ENCODE measurements around the gene MRGPRD. TPM values are rescaled to one million over a fixed set of nuclear protein-coding genes. Genes with fewer than 3 reads are reported as not detected.

MRGPRD gene
- total RNA-seq, 2 experiments from 2014 or later: not detected

DNA sequence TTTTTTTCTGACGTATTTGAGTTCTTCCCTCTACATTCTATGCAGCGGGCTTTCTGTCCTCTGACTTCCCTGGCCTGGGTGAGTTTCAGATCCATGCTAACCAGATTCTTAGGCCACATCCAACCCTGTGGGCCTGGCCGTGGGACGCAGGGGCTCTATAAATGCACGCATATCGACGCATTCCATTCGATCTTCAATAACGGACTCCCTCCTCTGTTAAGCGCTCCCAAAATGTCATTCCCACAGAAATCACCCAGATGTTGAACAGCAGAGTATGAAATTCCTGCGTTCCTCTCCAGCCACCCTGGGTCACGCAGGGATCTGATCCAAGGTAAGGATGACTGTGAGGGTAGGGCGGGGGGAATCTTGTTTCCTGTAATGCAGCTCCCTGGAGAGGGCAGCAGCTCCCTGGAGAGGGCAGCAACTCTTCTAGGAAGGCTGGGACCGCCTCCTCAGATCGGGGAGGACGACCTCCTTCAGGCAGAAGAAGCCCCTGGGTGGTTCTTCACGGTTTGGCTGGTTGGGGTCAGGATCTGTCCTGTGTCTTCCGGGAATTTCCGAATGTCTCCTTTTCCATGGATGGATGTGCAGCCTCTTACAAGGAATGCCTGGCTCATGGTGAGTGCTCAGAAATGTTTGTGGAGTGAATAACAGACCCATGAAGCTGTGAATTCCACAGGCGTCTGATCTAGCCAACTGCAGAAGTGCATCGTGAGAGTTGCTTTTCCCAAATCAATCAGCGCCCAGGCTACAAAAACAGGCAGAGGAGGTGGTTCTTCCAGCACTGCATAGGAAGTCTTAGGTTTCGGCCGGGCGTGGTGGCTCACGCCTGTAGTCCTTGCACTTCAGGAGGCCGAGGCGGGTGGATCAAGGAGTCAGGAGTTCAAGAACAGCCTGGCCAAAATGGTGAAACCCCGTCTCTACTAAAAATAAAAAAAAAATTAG, 12.2 kb downstream of the MRGPRD start:
- H3K9me2 ChIP-seq (ENCODE audit: insufficient read depth, low read length): no peaks in the 10 kb centered on the region
- ChIA-PET POLR2A (no interaction called here), CTCF (ENCODE audit: unreplicated experiment) (no interaction called here)
- DNase-seq (ENCODE audit: low spot score): no peak
- BruUV-seq (replicated peaks): no TSS peak
- H3K4me2 ChIP-seq (ENCODE audit: low read length): no peak overlapping the region
- no peak overlapping the region for H2AFZ ChIP-seq (ENCODE audit: low read length)
- no peak overlapping the region for H3K4me3 ChIP-seq (ENCODE audit: low read depth, low read length, poor library complexity, severe bottlenecking)
- no peaks in the 10 kb centered on the region for H4K20me1 ChIP-seq (ENCODE audit: insufficient read depth, low read length)
- TF ChIP-seq, protein P1, sequence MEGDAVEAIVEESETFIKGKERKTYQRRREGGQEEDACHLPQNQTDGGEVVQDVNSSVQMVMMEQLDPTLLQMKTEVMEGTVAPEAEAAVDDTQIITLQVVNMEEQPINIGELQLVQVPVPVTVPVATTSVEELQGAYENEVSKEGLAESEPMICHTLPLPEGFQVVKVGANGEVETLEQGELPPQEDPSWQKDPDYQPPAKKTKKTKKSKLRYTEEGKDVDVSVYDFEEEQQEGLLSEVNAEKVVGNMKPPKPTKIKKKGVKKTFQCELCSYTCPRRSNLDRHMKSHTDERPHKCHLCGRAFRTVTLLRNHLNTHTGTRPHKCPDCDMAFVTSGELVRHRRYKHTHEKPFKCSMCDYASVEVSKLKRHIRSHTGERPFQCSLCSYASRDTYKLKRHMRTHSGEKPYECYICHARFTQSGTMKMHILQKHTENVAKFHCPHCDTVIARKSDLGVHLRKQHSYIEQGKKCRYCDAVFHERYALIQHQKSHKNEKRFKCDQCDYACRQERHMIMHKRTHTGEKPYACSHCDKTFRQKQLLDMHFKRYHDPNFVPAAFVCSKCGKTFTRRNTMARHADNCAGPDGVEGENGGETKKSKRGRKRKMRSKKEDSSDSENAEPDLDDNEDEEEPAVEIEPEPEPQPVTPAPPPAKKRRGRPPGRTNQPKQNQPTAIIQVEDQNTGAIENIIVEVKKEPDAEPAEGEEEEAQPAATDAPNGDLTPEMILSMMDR (conservative IDR thresholded peaks at IDR 0.05; ENCODE audit: low read length): no peak
- TF ChIP-seq EZH2phosphoT487 (IDR thresholded peaks at IDR 0.05; ENCODE audit: borderline replicate concordance, low read depth, low read length): no peak
- no peaks in the 10 kb centered on the region for H3K79me2 ChIP-seq (ENCODE audit: insufficient read depth, low read depth, low read length)
- no peaks in the 10 kb centered on the region for H3K9me3 ChIP-seq (ENCODE audit: low read length)
- intact Hi-C loops (cut with micrococcal nuclease; ENCODE audit: unreplicated experiment): no loop called here
- no peaks in the 10 kb centered on the region for H3K36me3 ChIP-seq (ENCODE audit: insufficient read depth, low read length)
- H3K4me1 ChIP-seq (ENCODE audit: insufficient read depth, low read length, poor library complexity, severe bottlenecking): no peaks in the 10 kb centered on the region
- H3K27ac ChIP-seq (ENCODE audit: low read depth, low read length, poor library complexity, severe bottlenecking): no peak overlapping the region

DNA sequence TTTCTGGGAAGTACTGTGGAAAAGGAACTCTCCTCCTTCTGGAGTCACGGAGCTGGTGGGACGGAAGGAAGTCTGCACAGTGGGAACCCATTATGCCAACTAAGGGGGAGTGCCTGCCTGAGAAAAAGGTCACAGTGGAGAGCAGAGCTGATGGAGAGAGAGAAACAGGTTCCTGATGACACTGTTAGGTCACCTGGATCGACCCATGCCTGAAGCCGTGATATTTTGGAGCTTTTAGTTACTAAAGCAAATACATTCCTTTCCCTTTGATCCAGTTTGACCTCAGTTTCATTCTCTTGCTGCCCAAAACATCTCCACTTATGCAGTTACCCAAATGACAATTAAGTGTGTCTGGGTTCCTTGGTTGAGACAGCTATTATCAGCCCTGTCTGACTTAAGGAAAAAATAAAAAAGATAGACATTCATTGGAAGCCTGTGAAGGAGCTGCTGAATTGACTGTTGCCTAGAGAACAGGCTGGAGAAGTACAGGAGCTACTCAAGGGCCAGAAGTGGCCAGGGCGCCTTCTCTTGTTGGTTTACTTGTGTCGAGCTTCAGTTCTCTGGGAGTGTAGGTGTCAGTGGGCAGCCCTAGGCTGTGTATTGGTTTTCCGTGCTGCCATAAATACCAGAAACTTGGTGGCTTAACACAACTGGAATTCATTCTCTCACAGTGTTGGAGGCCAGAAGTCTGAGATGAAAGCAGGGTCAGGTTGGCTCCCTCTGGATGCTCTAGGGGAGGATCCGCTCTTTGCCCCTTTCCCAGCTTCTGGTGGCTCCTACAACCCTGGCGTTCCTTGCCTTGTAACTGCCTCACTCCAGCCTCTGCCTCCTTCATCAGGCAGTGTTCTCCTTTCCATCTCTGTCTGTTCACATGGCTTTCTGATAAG, 13.6 kb downstream of the MRGPRD start:
- Histone ChIP-seq H3K4me3 (ENCODE audit: low read depth, low read length, poor library complexity, severe bottlenecking) (no peak overlapping the region), H2AFZ (ENCODE audit: low read length) (no peak overlapping the region), H3K9me2 (ENCODE audit: insufficient read depth, low read length) (no peaks in the 10 kb centered on the region), H4K20me1 (ENCODE audit: insufficient read depth, low read length) (no peaks in the 10 kb centered on the region), H3K36me3 (ENCODE audit: insufficient read depth, low read length) (no peaks in the 10 kb centered on the region), H3K79me2 (ENCODE audit: insufficient read depth, low read depth, low read length) (no peaks in the 10 kb centered on the region), H3K4me1 (ENCODE audit: insufficient read depth, low read length, poor library complexity, severe bottlenecking) (no peaks in the 10 kb centered on the region), H3K9me3 (ENCODE audit: low read length) (no peaks in the 10 kb centered on the region), H3K27ac (ENCODE audit: low read depth, low read length, poor library complexity, severe bottlenecking) (no peak overlapping the region), H3K4me2 (ENCODE audit: low read length) (no peak overlapping the region)
- ChIA-PET POLR2A (no interaction called here), CTCF (ENCODE audit: unreplicated experiment) (no interaction called here)
- intact Hi-C loops (cut with micrococcal nuclease; ENCODE audit: unreplicated experiment): no loop called here
- TF ChIP-seq, protein P1 (conservative IDR thresholded peaks at IDR 0.05; ENCODE audit: low read length): no peak
- no peak for TF ChIP-seq EZH2phosphoT487 (IDR thresholded peaks at IDR 0.05; ENCODE audit: borderline replicate concordance, low read depth, low read length)
- DNase-seq (ENCODE audit: low spot score): no peak
- BruUV-seq (replicated peaks): no TSS peak
